ENCODE data around the gene MTFR1L. TPM values are rescaled to one million over a fixed set of nuclear protein-coding genes. Genes with fewer than 3 reads are reported as not detected.
"Not testable (repeated sequence)": the region's sequence is repeated elsewhere in the genome, so short reads cannot be mapped to it uniquely, and the experiment has no call there.

The MTFR1L gene
- total RNA-seq, 2 experiments from 2014 or later: 25.5 to 28.0 TPM

DNA sequence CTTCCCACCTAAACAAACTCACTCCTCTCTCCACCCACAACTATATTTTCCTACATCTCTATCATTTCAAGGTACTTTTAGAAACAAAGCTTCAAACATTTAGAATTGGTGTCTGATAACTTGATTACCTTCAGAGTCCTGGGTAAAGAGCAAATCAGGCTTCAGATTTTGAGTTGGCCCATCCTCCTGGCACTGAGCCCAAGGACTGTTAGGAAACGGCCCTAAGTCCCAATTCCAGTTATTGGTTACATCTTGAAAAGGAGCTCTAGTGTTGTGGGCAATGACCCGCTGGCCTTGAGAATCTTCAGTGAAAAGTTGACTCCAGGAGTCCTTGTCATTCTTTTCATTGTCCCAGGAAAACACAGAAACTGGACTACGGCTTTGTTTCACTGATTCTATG is 15.1 kb downstream of the MTFR1L start:
- Mint-ChIP-seq H3K9me3 (no peaks in the 10 kb centered on the region), H3K27ac (no peak overlapping the region), H3K4me3 (no peak overlapping the region), H3K27me3 (no peaks in the 10 kb centered on the region), H3K36me3 (ENCODE audit: low read depth) (peaks cover 53% of the 10 kb centered on the region), H3K4me1 (ENCODE audit: low read depth) (peaks cover 19% of the 10 kb centered on the region)
- ATAC-seq (ENCODE audit: poor library complexity) (no peak), DNase-seq (no peak)
- Histone ChIP-seq H3K4me1 (ENCODE audit: insufficient read depth, low read length) (peaks cover 4% of the 10 kb centered on the region), H3K27me3 (ENCODE audit: control insufficient read depth in 1 of 2, insufficient read depth in 2 of 2, low read length in 2 of 2) (no peaks in the 10 kb centered on the region), H3K27ac (ENCODE audit: low read depth in 1 of 2, low read length in 2 of 2) (no peak overlapping the region), H3K36me3 (ENCODE audit: insufficient read depth, low read length) (peaks cover 42% of the 10 kb centered on the region), H3K9me3 (ENCODE audit: control insufficient read depth in 1 of 2, insufficient read depth in 1 of 2, low read length in 2 of 2) (peaks cover 0 to 4% of the 10 kb centered on the region in 2 experiments), H3K4me3 (ENCODE audit: low read length) (no peak overlapping the region)
- POLR2A ChIA-PET: interaction anchor here (1.5 kb wide), 1 partner anchor 15 kb away, joined by 5 read pairs; the partner anchor contains the start of gene MTFR1L
- CTCF ChIA-PET: no interaction called here
- intact Hi-C loops (cut with DNase I, micrococcal nuclease): loop anchor here in 1 of 2 experiments (5.0 kb wide), 2 partner anchors 42 to 162 kb away; partner anchors contain the start of genes PAFAH2 and PAQR7
- TF ChIP-seq, protein P1, sequence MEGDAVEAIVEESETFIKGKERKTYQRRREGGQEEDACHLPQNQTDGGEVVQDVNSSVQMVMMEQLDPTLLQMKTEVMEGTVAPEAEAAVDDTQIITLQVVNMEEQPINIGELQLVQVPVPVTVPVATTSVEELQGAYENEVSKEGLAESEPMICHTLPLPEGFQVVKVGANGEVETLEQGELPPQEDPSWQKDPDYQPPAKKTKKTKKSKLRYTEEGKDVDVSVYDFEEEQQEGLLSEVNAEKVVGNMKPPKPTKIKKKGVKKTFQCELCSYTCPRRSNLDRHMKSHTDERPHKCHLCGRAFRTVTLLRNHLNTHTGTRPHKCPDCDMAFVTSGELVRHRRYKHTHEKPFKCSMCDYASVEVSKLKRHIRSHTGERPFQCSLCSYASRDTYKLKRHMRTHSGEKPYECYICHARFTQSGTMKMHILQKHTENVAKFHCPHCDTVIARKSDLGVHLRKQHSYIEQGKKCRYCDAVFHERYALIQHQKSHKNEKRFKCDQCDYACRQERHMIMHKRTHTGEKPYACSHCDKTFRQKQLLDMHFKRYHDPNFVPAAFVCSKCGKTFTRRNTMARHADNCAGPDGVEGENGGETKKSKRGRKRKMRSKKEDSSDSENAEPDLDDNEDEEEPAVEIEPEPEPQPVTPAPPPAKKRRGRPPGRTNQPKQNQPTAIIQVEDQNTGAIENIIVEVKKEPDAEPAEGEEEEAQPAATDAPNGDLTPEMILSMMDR (IDR thresholded peaks at IDR 0.05): no peak

DNA sequence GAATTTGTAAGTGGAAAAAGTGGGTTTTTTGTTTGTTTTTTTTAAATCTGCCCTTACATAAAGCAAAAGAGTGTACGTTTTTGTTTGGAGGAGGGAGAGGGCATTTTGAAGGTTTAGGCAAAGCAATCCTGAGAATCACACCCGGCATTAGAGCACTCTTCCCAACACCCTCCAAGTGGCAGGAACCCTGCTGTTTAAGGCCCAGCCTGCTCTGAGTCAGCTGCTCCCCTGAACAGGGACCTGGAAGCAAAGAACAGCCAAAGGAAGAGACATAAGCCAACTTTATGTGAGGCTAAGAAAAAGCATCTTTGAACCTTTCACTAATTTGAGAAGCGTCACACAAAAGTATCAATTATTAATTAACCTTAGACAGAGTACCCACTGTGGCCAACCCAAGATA is 16.9 kb downstream of the MTFR1L start:
- ATAC-seq (ENCODE audit: poor library complexity) (no peak), DNase-seq (no peak)
- TF ChIP-seq, protein P1 (IDR thresholded peaks at IDR 0.05): no peak
- no peaks in the 10 kb centered on the region for H3K27me3 Mint-ChIP-seq
- intact Hi-C loops (cut with DNase I, micrococcal nuclease): loop anchor here in 1 of 2 experiments (5.0 kb wide), 2 partner anchors 41 to 161 kb away; partner anchors contain the start of genes PAFAH2 and PAQR7
- no peaks in the 10 kb centered on the region for H3K9me3 Mint-ChIP-seq
- no peak overlapping the region for H3K4me3 Mint-ChIP-seq
- H3K4me1 Mint-ChIP-seq (ENCODE audit: low read depth): peaks cover 9% of the 10 kb centered on the region
- H3K4me3 ChIP-seq (ENCODE audit: low read length): no peak overlapping the region
- H3K27ac ChIP-seq (ENCODE audit: low read depth in 1 of 2, low read length in 2 of 2): no peak overlapping the region
- no peak overlapping the region for H3K27ac Mint-ChIP-seq
- POLR2A ChIA-PET: no interaction called here
- peaks cover 35% of the 10 kb centered on the region for H3K36me3 Mint-ChIP-seq (ENCODE audit: low read depth)
- peaks cover 0 to 4% of the 10 kb centered on the region in 2 experiments for H3K9me3 ChIP-seq (ENCODE audit: control insufficient read depth in 1 of 2, insufficient read depth in 1 of 2, low read length in 2 of 2)
- H3K36me3 ChIP-seq (ENCODE audit: insufficient read depth, low read length): peaks cover 24% of the 10 kb centered on the region
- no peaks in the 10 kb centered on the region for H3K27me3 ChIP-seq (ENCODE audit: control insufficient read depth in 1 of 2, insufficient read depth in 2 of 2, low read length in 2 of 2)
- CTCF ChIA-PET: interaction anchor here (1.2 to 1.3 kb wide), 2 partner anchors 16 to 158 kb away, joined by 3 read pairs; no protein-coding TSS in a partner anchor
- H3K4me1 ChIP-seq (ENCODE audit: insufficient read depth, low read length): peaks cover 4% of the 10 kb centered on the region

DNA sequence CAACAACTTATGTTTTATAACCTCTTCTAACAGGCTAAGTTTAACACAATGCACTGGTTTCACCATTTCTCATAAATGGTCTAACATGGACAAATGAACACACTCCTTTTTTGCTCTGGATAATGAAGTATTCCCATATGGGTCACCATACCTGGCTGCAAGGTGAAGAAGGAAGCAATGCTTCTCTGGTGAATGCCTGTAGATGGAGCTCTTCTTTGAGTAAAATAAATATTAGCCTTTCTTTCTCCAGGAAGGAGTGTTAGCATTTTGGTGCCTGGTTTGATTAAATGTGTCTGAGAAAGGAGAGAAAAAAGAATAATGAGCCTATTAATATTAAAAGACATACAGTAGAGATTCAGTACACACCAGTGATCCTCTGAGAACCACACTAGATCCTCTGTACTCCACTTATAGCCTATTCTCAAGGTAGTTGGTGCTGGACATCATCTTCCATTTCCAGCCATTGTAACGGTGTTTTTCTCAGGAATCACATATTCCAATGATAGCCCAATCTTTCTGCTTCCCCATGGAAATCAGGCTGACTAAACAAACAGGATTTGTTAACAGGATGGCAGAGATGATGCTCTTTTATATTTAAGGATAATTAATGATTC is 17.6 kb downstream of the MTFR1L start:
- Histone ChIP-seq H3K4me1 (ENCODE audit: insufficient read depth, low read length) (peaks cover under 1% of the 10 kb centered on the region), H3K27me3 (ENCODE audit: control insufficient read depth in 1 of 2, insufficient read depth in 2 of 2, low read length in 2 of 2) (no peaks in the 10 kb centered on the region), H3K9me3 (ENCODE audit: control insufficient read depth in 1 of 2, insufficient read depth in 1 of 2, low read length in 2 of 2) (peaks cover 0 to 4% of the 10 kb centered on the region in 2 experiments), H3K36me3 (ENCODE audit: insufficient read depth, low read length) (peaks cover 18% of the 10 kb centered on the region), H3K4me3 (ENCODE audit: low read length) (no peak overlapping the region), H3K27ac (ENCODE audit: low read depth in 1 of 2, low read length in 2 of 2) (no peak overlapping the region)
- intact Hi-C loops (cut with DNase I, micrococcal nuclease): loop anchor here in 1 of 2 experiments (5.0 kb wide), 2 partner anchors 40 to 160 kb away; partner anchors contain the start of genes PAFAH2 and PAQR7
- Mint-ChIP-seq H3K36me3 (ENCODE audit: low read depth) (peaks cover 28% of the 10 kb centered on the region), H3K9me3 (no peaks in the 10 kb centered on the region), H3K4me1 (ENCODE audit: low read depth) (peaks cover 2% of the 10 kb centered on the region), H3K27ac (no peak overlapping the region), H3K27me3 (no peaks in the 10 kb centered on the region), H3K4me3 (no peak overlapping the region)
- POLR2A ChIA-PET: no interaction called here
- CTCF ChIA-PET: interaction anchor here (1.2 kb wide), 1 partner anchor 17 kb away, joined by 3 read pairs; no protein-coding TSS in a partner anchor
- ATAC-seq (ENCODE audit: poor library complexity) (no peak), DNase-seq (peak in 1 of 14 experiments; percentile 8)
- TF ChIP-seq, protein P1 (IDR thresholded peaks at IDR 0.05): peak; percentile 42

- H3K9me3 Mint-ChIP-seq; H3K27ac Mint-ChIP-seq; H3K4me1 ChIP-seq (ENCODE audit: insufficient read depth, low read length); H3K27me3 ChIP-seq (ENCODE audit: control insufficient read depth in 1 of 2, insufficient read depth in 2 of 2, low read length in 2 of 2); DNase-seq; H3K9me3 ChIP-seq (ENCODE audit: control insufficient read depth in 1 of 2, insufficient read depth in 1 of 2, low read length in 2 of 2); H3K4me3 Mint-ChIP-seq; H3K27ac ChIP-seq (ENCODE audit: low read depth in 1 of 2, low read length in 2 of 2); H3K4me3 ChIP-seq (ENCODE audit: low read length); H3K27me3 Mint-ChIP-seq; H3K4me1 Mint-ChIP-seq (ENCODE audit: low read depth); H3K36me3 ChIP-seq (ENCODE audit: insufficient read depth, low read length); CTCF ChIA-PET; ATAC-seq (ENCODE audit: poor library complexity): not testable (repeated sequence)
- POLR2A ChIA-PET: interaction anchor here (0.8 kb wide), 1 partner anchor 8 kb away, joined by 3 read pairs; no protein-coding TSS in a partner anchor
- intact Hi-C loops (cut with DNase I, micrococcal nuclease): loop anchor here in 1 of 2 experiments (5.0 kb wide), 2 partner anchors 37 to 157 kb away; partner anchors contain the start of genes PAFAH2 and PAQR7
- peaks cover 12% of the 10 kb centered on the region for H3K36me3 Mint-ChIP-seq (ENCODE audit: low read depth)
Measured at GRCh38 chr1:25839808-25840207, 20.1 kb downstream of the MTFR1L start.

Measured in CD4-positive, alpha-beta T cell (primary cell).